HepG2 (cell line): ENCODE data around the gene GRHL1. TPM values are rescaled to one million over a fixed set of nuclear protein-coding genes. Genes with fewer than 3 reads are reported as not detected.
A peak's percentile ranks its signal among the peaks of the same experiment; 100 is the strongest.

Source experiments
- BCLAF1 ChIP-seq: fragments of 450-650 bp; IDR thresholded peaks from 2 replicates; pipeline ENCODE4 v1.6.1; 2017; ENCODE audit warnings: mild to moderate bottlenecking
- ELF3 ChIP-seq: IDR thresholded peaks from 2 replicates; pipeline ENCODE4 v1.6.1; 2016; ENCODE audit warnings: missing genetic modification reagents, missing compliant biosample characterization
- FOXM1 ChIP-seq: sonication (generic); formaldehyde crosslinking; IDR thresholded peaks from 2 replicates; pipeline ENCODE4 v1.5.0; 2020; ENCODE audit warnings: missing genetic modification reagents
- GPBP1L1 ChIP-seq: sonication (generic); formaldehyde crosslinking; IDR thresholded peaks from 2 replicates; pipeline ENCODE4 v1.5.0; 2020; ENCODE audit warnings: mild to moderate bottlenecking, missing genetic modification reagents
- GTF3A ChIP-seq: sonication (generic); formaldehyde crosslinking; conservative IDR thresholded peaks from 2 replicates; pipeline ENCODE4 v1.4.0; 2020; ENCODE audit warnings: mild to moderate bottlenecking, missing genetic modification reagents
- HNRNPK ChIP-seq: fragments of 200-400 bp; formaldehyde crosslinking; IDR thresholded peaks from 2 replicates; pipeline ENCODE4 v1.6.1; 2018; ENCODE audit warnings: low read length, low read depth, moderate library complexity, mild to moderate bottlenecking; ENCODE audit not compliant: poor library complexity, severe bottlenecking
- KDM2A ChIP-seq: sonication (generic); formaldehyde crosslinking; IDR thresholded peaks from 2 replicates; pipeline ENCODE4 v1.4.0; 2020; ENCODE audit warnings: low read depth, missing genetic modification reagents, borderline replicate concordance
- MBD4 ChIP-seq: IDR thresholded peaks from 2 replicates; pipeline ENCODE4 v1.6.1; 2012; ENCODE audit warnings: low read length, inconsistent platforms, borderline replicate concordance
- MED13 ChIP-seq: sonication (generic); formaldehyde crosslinking; IDR thresholded peaks from 2 replicates; pipeline ENCODE4 v1.5.0; 2020; ENCODE audit warnings: missing genetic modification reagents
- RBFOX2 ChIP-seq: fragments of 200-400 bp; formaldehyde crosslinking; IDR thresholded peaks from 2 replicates; pipeline ENCODE4 v1.6.1; 2017; ENCODE audit warnings: low read depth, mild to moderate bottlenecking, low read length
- SOX13 ChIP-seq, 3 experiments: fragments of 450-650 bp in 1 of 3; sonication (generic) in 1 of 3; formaldehyde crosslinking in 1 of 3; IDR thresholded peaks in 2 of 3; conservative IDR thresholded peaks in 1 of 3; 2 replicates each; pipeline versions ENCODE4 v1.5.0 to v1.6.1; 2016 to 2020; ENCODE audit warnings: antibody characterized with exemption in 1 of 3, mild to moderate bottlenecking in 1 of 3, missing compliant biosample characterization in 1 of 3, missing genetic modification reagents in 1 of 3, moderate library complexity in 1 of 3
- STAT6 ChIP-seq: sonication (generic); formaldehyde crosslinking; IDR thresholded peaks from 2 replicates; pipeline ENCODE4 v1.4.0; 2020; ENCODE audit warnings: missing genetic modification reagents, mild to moderate bottlenecking, borderline replicate concordance
- TBX2 ChIP-seq: sonication (generic); formaldehyde crosslinking; IDR thresholded peaks from 2 replicates; pipeline ENCODE4 v1.5.0; 2020; ENCODE audit warnings: missing genetic modification reagents, mild to moderate bottlenecking, borderline replicate concordance
- YEATS4 ChIP-seq: sonication (generic); formaldehyde crosslinking; IDR thresholded peaks from 2 replicates; pipeline ENCODE4 v1.4.0; 2020; ENCODE audit warnings: missing genetic modification reagents, borderline replicate concordance
- ZBTB21 ChIP-seq: sonication (generic); formaldehyde crosslinking; IDR thresholded peaks from 2 replicates; pipeline ENCODE4 v1.4.0; 2020; ENCODE audit warnings: missing genetic modification reagents
- ZNF660 ChIP-seq: sonication (generic); formaldehyde crosslinking; IDR thresholded peaks from 2 replicates; pipeline ENCODE4 v1.5.1; 2020; ENCODE audit warnings: mild to moderate bottlenecking, low read depth, missing genetic modification reagents, borderline replicate concordance
- ZNF766 ChIP-seq: sonication (generic); formaldehyde crosslinking; IDR thresholded peaks from 2 replicates; pipeline ENCODE4 v1.5.0; 2020; ENCODE audit warnings: missing genetic modification reagents, borderline replicate concordance
- ZNF879 ChIP-seq: sonication (generic); formaldehyde crosslinking; IDR thresholded peaks from 2 replicates; pipeline ENCODE4 v1.8.1; 2023; ENCODE audit warnings: missing genetic modification reagents
- ZNF883 ChIP-seq: sonication (generic); formaldehyde crosslinking; IDR thresholded peaks from 2 replicates; pipeline ENCODE4 v1.5.1; 2020; ENCODE audit warnings: mild to moderate bottlenecking, missing genetic modification reagents; ENCODE audit errors: not compliant biosample characterization
- ZSCAN5A ChIP-seq: sonication (generic); formaldehyde crosslinking; IDR thresholded peaks from 2 replicates; pipeline ENCODE4 v1.8.0; 2022; ENCODE audit warnings: mild to moderate bottlenecking, missing genetic modification reagents, borderline replicate concordance
- polyA plus RNA-seq, 8 experiments: library from polyadenylated mRNA; depleted of rRNA in 3 of 8; stranded (reverse) in 7 of 8; unstranded in 1 of 8; fragments of >200 nt; fragmentation: Illumina TruSeq in 4 of 8; extraction: Trizol in 4 of 8; gene quantifications; 2 replicates each; pipeline versions ENCODE4 v1.2.1 to v1.2.3, GENCODE V29; 2011 to 2016; ENCODE audit warnings: low read depth in 4 of 8, missing spikeins in 1 of 8, mixed read lengths in 1 of 8; ENCODE audit not compliant: insufficient read depth in 1 of 8
- total RNA-seq, 5 experiments: library from RNA; depleted of rRNA; stranded (reverse); fragments of >200 nt; fragmentation: Illumina TruSeq; extraction: Trizol; gene quantifications; 2 replicates each; pipeline ENCODE4 v1.2.3, GENCODE V29; 2016; ENCODE audit warnings: low read depth in 1 of 5

GRHL1 gene
- total and polyA plus RNA-seq, 2 of the 13 experiments (the other 11 are each of a cell fraction or from before 2014, with no cell fraction given): 9.3 to 12.0 TPM

GRCh38 chr2:9951522-9952285, at the start of gene GRHL1 (continued):
- no peak for TF ChIP-seq SOX13 (IDR thresholded peaks at IDR 0.05)
- peak in 1 of 2 experiments; percentile 26; a peak in 1 of 4 replicates for TF ChIP-seq SOX13 (CRISPR knock-in tag; conservative IDR thresholded peaks at IDR 0.05 in 1 of 2, IDR thresholded peaks at IDR 0.05 in 1 of 2)
- TF ChIP-seq ZNF879 (CRISPR knock-in tag): no peak
- TF ChIP-seq ZNF766 (CRISPR knock-in tag): 0 out of 2 replicates have a peak, but pooled peaks have one; percentile 40
- peak; percentile 5 for TF ChIP-seq ZNF883 (CRISPR knock-in tag)
- no peak for TF ChIP-seq BCLAF1
- no peak for TF ChIP-seq MED13 (CRISPR knock-in tag)
- no peak for TF ChIP-seq ZBTB21 (CRISPR knock-in tag)
- peak; percentile 17; the same call in 1 of the 2 replicates for TF ChIP-seq ELF3 (CRISPR knock-in tag)
- TF ChIP-seq TBX2 (CRISPR knock-in tag): peak; percentile 53
- TF ChIP-seq FOXM1 (CRISPR knock-in tag): no peak
- TF ChIP-seq GTF3A (CRISPR knock-in tag): no peak
- TF ChIP-seq HNRNPK: peak; percentile 23
- TF ChIP-seq ZNF660 (CRISPR knock-in tag): no peak
- TF ChIP-seq YEATS4 (CRISPR knock-in tag): peak; percentile 77
- TF ChIP-seq KDM2A: peak; percentile 60; the same call in 1 of the 2 replicates
- TF ChIP-seq RBFOX2: peak; percentile 79
- 0 out of 2 replicates have a peak, but pooled peaks have one; percentile 67 for TF ChIP-seq ZSCAN5A (CRISPR knock-in tag)
- no peak for TF ChIP-seq STAT6 (CRISPR knock-in tag)
- no peak for TF ChIP-seq GPBP1L1 (CRISPR knock-in tag)
- no peak for TF ChIP-seq MBD4
